Right forelimb (tissue), 1 donor: ENCODE results near the gene TNFRSF14.
A peak's percentile ranks its signal among the peaks of the same experiment; 100 is the strongest.
"Not testable (repeated sequence)": the region's sequence is repeated elsewhere in the genome, so short reads cannot be mapped to it uniquely, and the experiment has no call there.

ENCODE experiments used
- DNase-seq: peaks from one replicate; pipeline ENCODE4 v3.0.0-alpha.2; 2018

TNFRSF14 gene

GRCh38 chr1:2539312-2539907 lies 16.8 kb upstream of the TNFRSF14 start:
- no peak for DNase-seq

- DNase-seq: no peak
These were observed 15.2 kb upstream of the TNFRSF14 start for GRCh38 chr1:2540816-2541492.

- no peak for DNase-seq
These were observed 14.4 kb upstream of the TNFRSF14 start for GRCh38 chr1:2541619-2542245.

GRCh38 chr1:2542246-2542915 lies 13.8 kb upstream of the TNFRSF14 start:
- no peak for DNase-seq

DNA sequence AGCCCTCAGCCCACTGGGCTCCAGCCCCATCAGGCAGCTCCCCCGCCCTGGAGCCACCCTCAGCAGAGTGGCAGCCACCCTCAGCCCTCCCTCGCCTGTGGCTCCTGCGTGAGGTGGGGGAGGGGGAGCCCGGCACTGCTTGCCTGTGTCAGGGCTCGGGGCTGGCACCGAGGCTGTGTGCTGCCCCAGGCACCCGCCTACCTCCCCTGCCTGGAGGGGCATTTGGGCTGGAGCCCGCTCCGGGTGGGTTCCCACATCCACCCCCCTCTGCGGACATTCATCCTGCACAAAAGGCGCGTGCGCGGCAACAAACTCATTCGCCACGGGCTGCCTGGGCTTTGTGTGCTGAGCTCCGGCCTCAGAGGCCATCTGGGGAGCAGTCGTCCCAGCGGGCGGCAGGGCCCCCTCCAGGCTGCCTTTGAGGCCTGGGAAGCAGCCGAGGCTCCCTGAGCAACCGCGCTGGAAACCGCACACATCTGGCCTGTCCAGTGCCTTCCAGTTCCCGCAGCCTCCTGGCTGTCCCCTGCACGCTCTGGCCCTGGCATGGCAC lies 12.6 kb upstream of the TNFRSF14 start:
- no peak for DNase-seq

DNA sequence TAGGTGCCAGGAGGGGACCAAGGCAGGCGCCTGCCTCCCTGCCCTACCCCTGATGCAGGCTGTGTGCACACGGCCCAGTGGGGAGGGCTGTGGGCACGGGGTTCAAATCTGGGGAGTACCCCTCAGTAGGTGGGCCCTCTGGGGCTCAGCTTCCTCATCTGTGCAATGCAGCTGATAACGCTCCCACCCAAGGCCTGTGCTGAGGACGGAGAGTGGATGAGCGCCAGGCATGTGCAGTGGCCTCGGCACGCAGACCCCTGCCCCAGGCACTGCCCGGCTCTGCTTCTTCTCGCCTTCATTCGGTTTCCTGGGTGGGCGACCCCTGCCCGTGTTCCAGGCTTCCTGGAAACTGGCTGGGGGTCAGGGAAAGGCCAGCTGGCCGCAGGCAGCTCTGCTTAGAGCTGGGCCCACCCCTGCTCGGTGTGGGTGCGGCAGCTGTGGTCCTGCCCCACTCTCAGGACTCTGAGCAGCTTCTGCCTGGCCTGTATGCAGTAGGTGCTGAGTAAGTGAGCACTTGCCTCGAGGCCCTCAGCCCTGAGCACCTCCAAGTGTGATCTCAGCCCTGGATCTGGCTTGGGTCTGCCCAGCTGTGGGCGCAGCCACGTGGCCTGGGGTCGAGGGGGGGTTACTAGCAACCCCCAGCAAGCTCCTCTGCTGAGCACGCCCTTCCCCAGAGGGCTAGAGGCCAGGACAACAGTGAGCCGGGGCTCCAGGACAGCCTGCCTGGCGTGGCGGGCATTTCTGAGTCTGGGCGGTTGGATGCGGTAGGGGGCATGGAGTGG lies 11.9 kb upstream of the TNFRSF14 start:
- no peak for DNase-seq

DNA sequence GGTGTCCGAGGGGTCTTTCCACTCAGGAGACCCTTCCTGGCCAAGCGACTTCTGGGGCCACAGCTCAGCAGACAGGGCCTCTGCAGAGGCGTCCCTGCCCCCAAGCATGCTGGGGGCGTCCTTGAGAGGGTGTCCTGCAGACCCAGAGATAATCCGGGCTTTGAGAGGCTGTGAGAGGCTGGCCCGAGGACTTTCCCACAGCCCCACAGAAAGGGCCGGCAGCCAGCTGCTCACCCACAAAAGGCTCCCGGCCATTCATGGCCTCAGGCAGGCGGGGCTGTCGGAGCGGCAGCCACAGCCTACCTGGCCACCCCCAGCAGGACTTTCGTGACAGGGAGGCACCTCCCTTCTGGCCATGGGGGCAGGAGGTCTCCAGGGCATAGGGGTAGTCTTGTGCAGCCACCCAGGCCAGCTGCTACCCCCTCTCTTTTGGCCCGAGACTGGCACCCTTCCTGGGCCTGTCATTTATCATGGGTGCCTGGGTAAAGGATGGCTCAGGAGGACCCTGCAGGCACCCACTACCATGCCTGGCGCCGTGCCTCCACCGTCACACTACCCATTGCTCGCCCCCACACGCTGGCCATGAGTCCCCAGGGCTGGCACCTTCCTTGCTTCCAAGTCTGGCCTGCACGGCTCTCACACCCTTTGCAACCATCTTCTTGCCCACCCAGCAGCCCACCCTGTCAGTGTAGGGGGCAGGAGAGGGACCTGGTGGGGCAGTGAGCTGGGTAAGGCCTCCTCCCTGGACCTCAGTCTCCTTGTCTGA lies 11.1 kb upstream of the TNFRSF14 start:
- DNase-seq: no peak

- DNase-seq: peak; percentile 81
These were observed 10.2 kb upstream of the TNFRSF14 start for GRCh38 chr1:2545754-2546514.

GRCh38 chr1:2546515-2547209 lies 9.5 kb upstream of the TNFRSF14 start:
- DNase-seq: peak; percentile 77

GRCh38 chr1:2547210-2548067 lies 8.7 kb upstream of the TNFRSF14 start:
- DNase-seq: no peak

- peak; percentile 86 for DNase-seq
These were observed 8.0 kb upstream of the TNFRSF14 start for GRCh38 chr1:2548068-2548589.

GRCh38 chr1:2549367-2550029 lies 6.7 kb upstream of the TNFRSF14 start:
- not testable (repeated sequence) for DNase-seq

DNA sequence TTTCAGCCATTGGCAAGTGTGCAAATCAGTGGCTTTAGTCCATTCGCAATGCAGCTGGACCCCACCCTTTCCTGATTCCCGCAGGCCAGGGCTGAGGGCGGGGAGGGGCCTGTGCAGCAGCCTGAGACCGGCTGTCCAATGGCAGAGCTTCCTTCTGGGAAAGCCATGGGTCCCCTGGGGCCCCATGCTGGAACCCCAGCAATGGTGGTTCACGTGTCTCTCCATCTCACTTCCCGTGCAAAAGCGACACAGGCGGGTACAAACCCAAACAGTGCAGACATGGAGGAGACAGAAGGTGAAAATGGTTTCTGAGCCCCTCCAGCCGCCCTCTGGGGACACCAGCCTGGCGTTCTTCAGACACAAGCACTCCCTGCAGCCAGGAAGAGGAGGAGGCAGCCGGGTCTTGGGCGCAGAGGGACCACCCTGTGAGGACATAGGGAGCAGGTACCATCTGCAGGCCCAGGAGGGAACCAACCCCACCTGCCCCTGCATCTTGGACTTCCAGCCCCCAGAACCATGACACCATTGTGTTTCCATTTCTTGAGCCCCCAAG lies 5.8 kb upstream of the TNFRSF14 start:
- not testable (repeated sequence) for DNase-seq

- not testable (repeated sequence) for DNase-seq
These were observed 4.6 kb upstream of the TNFRSF14 start for GRCh38 chr1:2551544-2551943.

GRCh38 chr1:2552189-2552588 lies 4.0 kb upstream of the TNFRSF14 start:
- DNase-seq: no peak

- not testable (repeated sequence) for DNase-seq
These were observed 3.1 kb upstream of the TNFRSF14 start for GRCh38 chr1:2553076-2553475.

- no peak for DNase-seq
These were observed 2.1 kb upstream of the TNFRSF14 start for GRCh38 chr1:2553871-2554620.
